IMR-90 (cell line): ENCODE data around the gene CRYZL1. TPM values are rescaled to one million over a fixed set of nuclear protein-coding genes. Genes with fewer than 3 reads are reported as not detected.
A peak's percentile ranks its signal among the peaks of the same experiment; 100 is the strongest.

Experiments used
- ATAC-seq: fragments of 200-7000 bp; cut with Tn5 transposase; 2 replicates; pipeline ENCODE4 v1.9.1; 2020; ENCODE audit warnings: low read depth, mild to moderate bottlenecking, moderate library complexity
- BruUV-seq: library from RNA; stranded (reverse); fragments of 400-500 nt; replicated peaks from 2 replicates; lab custom pipeline; 2021; lab: Mats Ljungman, UMichigan
- CTCF ChIA-PET: fragments of 300-600 bp; formaldehyde crosslinking; extraction: SDS; loops from one replicate; lab custom pipeline; 2021; ENCODE audit warnings: antibody characterized with exemption; lab: Yijun Ruan, JAX
- POLR2A ChIA-PET: fragments of 300-600 bp; sonication (Branson Sonifier 250); formaldehyde crosslinking; loops from one replicate; lab custom pipeline; 2022; ENCODE audit warnings: antibody characterized with exemption; ENCODE audit not compliant: unreplicated experiment; lab: Charles Lee
- DNase-seq: peaks from one replicate; pipeline ENCODE4 v3.0.0; 2013
- H2AFZ ChIP-seq: replicated peaks from 2 replicates; pipeline ENCODE3; 2013; ENCODE audit warnings: low read length, mild to moderate bottlenecking; ENCODE audit not compliant: poor library complexity
- H2AK5ac ChIP-seq: 2 replicates; pipeline ENCODE4 v1.6.1; 2013; ENCODE audit warnings: low read depth, low read length, inconsistent platforms
- H2AK9ac ChIP-seq: replicated peaks from 2 replicates; pipeline ENCODE3; 2013; ENCODE audit warnings: mild to moderate bottlenecking, low read depth, low read length, moderate library complexity; ENCODE audit not compliant: poor library complexity
- H2BK120ac ChIP-seq: 2 replicates; pipeline ENCODE4 v1.6.1; 2013; ENCODE audit warnings: low read depth, low read length, inconsistent platforms
- H2BK15ac ChIP-seq: 3 replicates; pipeline ENCODE4 v1.6.1; 2013; ENCODE audit warnings: low read depth, low read length, inconsistent platforms
- H2BK20ac ChIP-seq: 2 replicates; pipeline ENCODE4 v1.6.1; 2013; ENCODE audit warnings: low read depth, mild to moderate bottlenecking, inconsistent platforms, low read length, moderate library complexity
- H2BK5ac ChIP-seq: 2 replicates; pipeline ENCODE4 v1.6.1; 2013; ENCODE audit warnings: mild to moderate bottlenecking, low read depth, low read length, inconsistent platforms; ENCODE audit not compliant: poor library complexity, severe bottlenecking
- H3K14ac ChIP-seq: replicated peaks from 2 replicates; pipeline ENCODE4 v1.6.1; 2013; ENCODE audit warnings: low read depth, low read length, inconsistent platforms
- H3K18ac ChIP-seq: 2 replicates; pipeline ENCODE4 v1.6.1; 2013; ENCODE audit warnings: low read depth, low read length, control low read depth
- H3K23ac ChIP-seq: 2 replicates; pipeline ENCODE4 v1.6.1; 2013; ENCODE audit warnings: low read depth, low read length, inconsistent platforms
- H3K27ac ChIP-seq: 2 replicates; pipeline ENCODE4 v1.5.1; 2013; ENCODE audit warnings: mild to moderate bottlenecking, control low read depth, low read length; ENCODE audit not compliant: insufficient read depth
- H3K27me3 ChIP-seq: 2 replicates; pipeline ENCODE4 v1.6.1; 2013; ENCODE audit warnings: low read length; ENCODE audit not compliant: control insufficient read depth, insufficient read depth
- H3K36me3 ChIP-seq: 2 replicates; pipeline ENCODE4 v1.6.1; 2013; ENCODE audit warnings: low read length, mixed read lengths; ENCODE audit not compliant: control insufficient read depth, insufficient read depth
- H3K4ac ChIP-seq: 2 replicates; pipeline ENCODE4 v1.6.1; 2013; ENCODE audit warnings: low read depth, low read length, inconsistent platforms
- H3K4me1 ChIP-seq: 2 replicates; pipeline ENCODE4 v1.6.1; 2013; ENCODE audit warnings: low read length, mixed read lengths; ENCODE audit not compliant: control insufficient read depth, insufficient read depth
- H3K4me2 ChIP-seq: 2 replicates; pipeline ENCODE4 v1.6.1; 2013; ENCODE audit warnings: low read depth, mild to moderate bottlenecking, control low read depth, low read length, moderate library complexity
- H3K4me3 ChIP-seq: 2 replicates; pipeline ENCODE4 v1.5.1; 2013; ENCODE audit warnings: low read depth, mild to moderate bottlenecking, control low read depth, low read length, moderate library complexity; ENCODE audit not compliant: insufficient read depth
- H3K56ac ChIP-seq: 2 replicates; pipeline ENCODE4 v1.6.1; 2013; ENCODE audit warnings: low read length, inconsistent platforms; ENCODE audit not compliant: insufficient read depth; ENCODE audit errors: extremely low read depth
- H3K79me1 ChIP-seq, 2 experiments: 2 replicates each; pipeline ENCODE4 v1.6.1; 2013; ENCODE audit warnings: low read length in 2 of 2, inconsistent platforms in 1 of 2, low read depth in 1 of 2
- H3K9ac ChIP-seq: 2 replicates; pipeline ENCODE4 v1.6.1; 2013; ENCODE audit warnings: low read depth, low read length, control low read depth
- H3K9me1 ChIP-seq: 2 replicates; pipeline ENCODE4 v1.6.1; 2013; ENCODE audit warnings: low read length, inconsistent platforms; ENCODE audit not compliant: insufficient read depth
- H3K9me3 ChIP-seq: 2 replicates; pipeline ENCODE4 v1.6.1; 2013; ENCODE audit warnings: low read length; ENCODE audit not compliant: control insufficient read depth, insufficient read depth
- H4K20me1 ChIP-seq: 2 replicates; pipeline ENCODE4 v1.6.1; 2013; ENCODE audit warnings: low read length, inconsistent platforms; ENCODE audit not compliant: insufficient read depth
- H4K5ac ChIP-seq: 2 replicates; pipeline ENCODE4 v1.6.1; 2013; ENCODE audit warnings: mild to moderate bottlenecking, low read depth, low read length, control low read depth
- H4K8ac ChIP-seq, 2 experiments: 2 replicates each; pipeline ENCODE4 v1.6.1; 2013; ENCODE audit warnings: low read depth in 2 of 2, low read length in 2 of 2, control low read depth in 1 of 2, inconsistent platforms in 1 of 2
- H4K91ac ChIP-seq: 2 replicates; pipeline ENCODE4 v1.6.1; 2013; ENCODE audit warnings: low read depth, low read length, inconsistent platforms; ENCODE audit not compliant: insufficient read depth
- CHD1 ChIP-seq: IDR thresholded peaks from 2 replicates; pipeline ENCODE4 v1.6.1; 2012; ENCODE audit warnings: low read depth, low read length, improper control_type of control experiment
- MXI1 ChIP-seq: IDR thresholded peaks from 2 replicates; pipeline ENCODE4 v1.6.1; 2012; ENCODE audit warnings: low read depth, mild to moderate bottlenecking, low read length, moderate library complexity, borderline replicate concordance
- WGBS, 2 experiments: methylation state at CpG; one replicate each; pipeline versions ENCODE4 v1.1.5 to v1.1.7; 2013; ENCODE audit warnings: missing lambda C conversion rate in 2 of 2; ENCODE audit not compliant: insufficient read length in 1 of 2; ENCODE audit errors: extremely low coverage in 2 of 2; 5-methylcytosine and 5-hydroxymethylcytosine counted together
- dilution Hi-C: fragments of 300-500 bp; cut with HindIII; formaldehyde crosslinking; loops from one replicate; pipeline ENCODE4 v1.14.3; 2018; ENCODE audit warnings: low sequenced_read_pairs; ENCODE audit not compliant: unreplicated experiment
- in situ Hi-C: fragments of 300-500 bp; cut with MboI; formaldehyde crosslinking; loops from 3 replicates; pipeline ENCODE4 v1.14.3; 2019; ENCODE audit warnings: low sequenced_read_pairs, inconsistent platforms, mixed read lengths
- intact Hi-C: fragments of 100-400 bp; cut with micrococcal nuclease; formaldehyde crosslinking; loops from 2 replicates; pipeline ENCODE4 v1.10.0; 2022
- polyA plus RNA-seq, 3 experiments: library from polyadenylated mRNA; depleted of rRNA; stranded (reverse); fragments of >200 nt; gene quantifications; 2 replicates each; pipeline ENCODE4 v1.2.3, GENCODE V29; 2012; ENCODE audit warnings: low replicate concordance in 1 of 3
- total RNA-seq: library from RNA; depleted of rRNA; stranded (reverse); fragments of >200 nt; gene quantifications from 2 replicates; pipeline ENCODE4 v1.2.3, GENCODE V29; 2012
- TF ChIP-seq, protein P1 (sequence below): conservative IDR thresholded peaks from 2 replicates; pipeline ENCODE4 v1.5.1; 2012; ENCODE audit warnings: mild to moderate bottlenecking, low read depth, low read length, improper control_type of control experiment

Gene CRYZL1
- total and polyA plus RNA-seq, 2 of the 4 experiments (the other 2 are of a cell fraction) = 19.9 to 28.5 TPM

DNA sequence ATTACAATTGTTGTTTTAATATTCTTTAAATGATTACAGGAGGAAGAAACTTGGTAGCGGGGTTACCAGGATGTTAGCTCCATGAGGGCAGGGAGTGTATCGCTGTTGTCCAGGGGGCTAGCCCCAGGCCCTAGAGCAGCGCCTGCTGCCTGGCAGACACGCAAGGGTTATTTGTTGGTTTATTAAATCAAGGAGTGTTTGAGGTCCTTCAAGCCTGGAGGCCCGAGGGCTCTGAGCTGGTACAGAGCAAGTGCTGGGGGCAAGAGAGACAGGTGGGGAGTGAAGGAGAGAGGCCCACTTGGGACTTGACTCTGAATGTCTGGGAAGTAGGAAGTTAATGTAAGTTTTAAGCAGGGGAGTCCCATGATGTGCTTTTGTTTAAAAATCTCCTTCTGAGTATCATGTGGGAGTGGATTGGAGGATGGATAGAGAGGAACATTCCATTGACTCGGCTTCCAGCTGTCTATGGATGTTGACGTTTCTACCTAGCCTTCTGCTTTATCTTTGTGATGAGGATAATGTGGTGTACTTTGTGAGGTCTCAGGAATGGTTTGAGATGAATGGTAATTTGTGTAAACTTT lies 9.5 kb upstream of the CRYZL1 start:
- Histone ChIP-seq H4K8ac (peak overlapping the region in 1 of 2 experiments; percentile 58; a peak in 1 of 4 replicates), H2BK20ac (no peak overlapping the region), H2BK5ac (no peak overlapping the region), H3K9me3 (no peaks in the 10 kb centered on the region), H3K4me3 (no peak overlapping the region), H3K56ac (no peak overlapping the region), H4K91ac (no peak overlapping the region), H3K9me1 (peaks cover 14% of the 10 kb centered on the region), H2AFZ (no peak overlapping the region), H2BK15ac (no peak overlapping the region), H4K5ac (no peak overlapping the region), H2AK5ac (no peak overlapping the region), H3K4ac (0 out of 2 replicates have a peak overlapping the region, but pooled peaks have one; percentile 8), H3K4me2 (no peak overlapping the region), H3K18ac (no peak overlapping the region), H2BK120ac (no peak overlapping the region), H3K79me1 (peaks cover 29 to 70% of the 10 kb centered on the region in 2 experiments), H3K9ac (no peak overlapping the region), H3K27me3 (no peaks in the 10 kb centered on the region), H3K23ac (no peak overlapping the region), H3K27ac (no peak overlapping the region), H3K36me3 (no peaks in the 10 kb centered on the region; the same call in 1 of the 2 replicates), H3K4me1 (peaks cover 9% of the 10 kb centered on the region), H4K20me1 (peaks cover 32% of the 10 kb centered on the region; the same call in 1 of the 2 replicates), H2AK9ac (no peak overlapping the region), H3K14ac (peak overlapping the region; percentile 3; the same call in 1 of the 2 replicates)
- dilution Hi-C loops (no loop called here), intact Hi-C loops (no loop called here), in situ Hi-C loops (no loop called here)
- CTCF ChIA-PET = no interaction called here
- WGBS, 2 experiments = no CpG with 5 or more reads among the region's 7 CpGs
- DNase-seq = peak; percentile 55
- TF ChIP-seq MXI1 (no peak), CHD1 (no peak)
- TF ChIP-seq, protein P1, sequence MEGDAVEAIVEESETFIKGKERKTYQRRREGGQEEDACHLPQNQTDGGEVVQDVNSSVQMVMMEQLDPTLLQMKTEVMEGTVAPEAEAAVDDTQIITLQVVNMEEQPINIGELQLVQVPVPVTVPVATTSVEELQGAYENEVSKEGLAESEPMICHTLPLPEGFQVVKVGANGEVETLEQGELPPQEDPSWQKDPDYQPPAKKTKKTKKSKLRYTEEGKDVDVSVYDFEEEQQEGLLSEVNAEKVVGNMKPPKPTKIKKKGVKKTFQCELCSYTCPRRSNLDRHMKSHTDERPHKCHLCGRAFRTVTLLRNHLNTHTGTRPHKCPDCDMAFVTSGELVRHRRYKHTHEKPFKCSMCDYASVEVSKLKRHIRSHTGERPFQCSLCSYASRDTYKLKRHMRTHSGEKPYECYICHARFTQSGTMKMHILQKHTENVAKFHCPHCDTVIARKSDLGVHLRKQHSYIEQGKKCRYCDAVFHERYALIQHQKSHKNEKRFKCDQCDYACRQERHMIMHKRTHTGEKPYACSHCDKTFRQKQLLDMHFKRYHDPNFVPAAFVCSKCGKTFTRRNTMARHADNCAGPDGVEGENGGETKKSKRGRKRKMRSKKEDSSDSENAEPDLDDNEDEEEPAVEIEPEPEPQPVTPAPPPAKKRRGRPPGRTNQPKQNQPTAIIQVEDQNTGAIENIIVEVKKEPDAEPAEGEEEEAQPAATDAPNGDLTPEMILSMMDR = no peak
- POLR2A ChIA-PET = no interaction called here
- peak; percentile 56 for ATAC-seq
- BruUV-seq = no TSS peak
